Measurements from ENCODE around the gene BANP.
"Not testable (repeated sequence)": the region's sequence is repeated elsewhere in the genome, so short reads cannot be mapped to it uniquely, and the experiment has no call there.

The BANP gene

DNA sequence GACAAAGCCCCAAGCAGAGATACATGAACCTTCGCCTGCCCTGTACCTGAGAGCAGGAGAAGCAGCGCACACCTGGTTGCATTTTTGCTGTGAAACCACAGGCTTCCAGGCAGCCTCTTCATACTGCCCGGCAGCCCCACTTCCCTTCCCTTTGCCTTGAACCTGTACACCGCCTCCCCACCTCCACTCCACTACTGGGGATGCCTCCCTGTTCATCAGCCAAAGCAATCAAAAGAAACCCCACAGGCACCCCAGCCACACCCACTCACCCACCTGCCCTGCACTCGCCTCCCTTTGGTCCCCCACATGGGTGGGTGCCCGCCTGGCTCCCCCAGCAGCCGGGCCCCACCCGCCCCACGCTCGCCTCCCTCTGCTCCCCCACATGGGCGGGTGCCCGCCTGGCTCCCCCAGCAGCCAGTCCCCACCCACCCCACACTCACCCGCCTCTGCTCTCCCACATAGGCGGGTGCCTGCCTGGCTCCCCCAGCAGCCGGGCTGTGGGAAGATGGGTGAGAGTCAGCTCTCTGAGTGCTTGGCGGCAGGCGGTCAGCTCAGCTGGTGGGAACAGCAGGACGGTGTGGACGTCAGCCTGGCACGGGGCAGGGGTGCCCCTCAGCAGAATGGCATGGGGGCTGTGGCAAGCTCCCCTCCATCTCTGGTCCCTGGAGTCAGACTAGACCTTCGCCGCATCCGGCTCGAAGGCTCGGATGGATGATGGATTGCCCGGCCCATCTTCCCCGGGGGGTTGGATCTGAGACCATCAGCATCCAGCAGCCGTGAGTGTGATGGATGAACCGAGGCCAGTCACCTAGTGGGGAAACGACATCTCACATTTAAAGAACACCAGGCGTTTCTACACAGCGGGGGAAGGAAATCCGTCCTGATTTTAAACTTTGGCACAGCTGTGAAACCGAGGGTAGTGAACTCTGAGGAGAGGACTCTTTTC, 135.6 kb downstream of the BANP start:
- DNase-seq (ENCODE audit: low read depth in 2 of 2), result no peak

- no peak for DNase-seq (ENCODE audit: low read depth in 2 of 2)
Observed at GRCh38 chr16:88087517-88087877, 136.3 kb downstream of the BANP start.

DNA sequence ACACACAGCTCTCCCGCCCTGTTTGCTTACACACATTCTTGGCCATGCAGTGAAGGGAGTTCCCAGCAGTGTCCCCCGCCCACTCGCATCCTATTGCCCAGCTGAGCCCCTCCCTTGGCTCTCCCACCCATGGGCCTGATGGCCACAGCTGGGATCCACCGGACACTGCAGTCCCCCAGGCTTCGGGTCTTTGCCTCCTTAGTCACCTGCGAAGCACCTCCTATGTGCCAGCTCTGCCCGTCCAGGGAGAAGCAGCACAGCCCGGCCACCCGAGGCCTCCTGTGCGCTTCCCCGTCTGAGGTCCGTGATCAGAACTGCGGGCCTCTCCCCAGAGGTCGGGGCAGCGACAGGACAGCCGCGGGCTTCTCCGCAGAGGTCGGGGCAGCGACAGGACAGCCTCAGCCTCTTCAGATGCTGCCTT, 136.9 kb downstream of the BANP start:
- DNase-seq (ENCODE audit: low read depth in 2 of 2), result no peak

DNA sequence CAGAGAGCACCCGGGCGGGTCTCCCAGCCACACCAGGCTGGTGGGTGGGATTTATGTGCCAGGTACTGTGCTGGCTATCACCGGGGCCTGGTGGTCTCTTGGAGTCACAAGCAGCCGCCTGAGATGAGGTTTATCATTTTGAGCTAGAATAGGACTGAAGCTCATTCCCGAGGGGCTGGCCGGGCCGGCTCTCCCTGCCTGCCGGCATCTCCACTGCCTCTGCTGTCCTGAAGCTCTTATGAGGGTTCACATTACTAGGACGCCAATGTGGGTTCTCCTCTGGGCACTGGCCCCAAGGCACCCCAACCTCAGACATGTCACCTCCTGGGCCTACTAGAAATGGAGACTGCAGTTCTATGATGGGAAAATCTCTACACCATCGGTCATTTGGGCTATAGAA, 137.4 kb downstream of the BANP start:
- not testable (repeated sequence) for DNase-seq (ENCODE audit: low read depth in 2 of 2)

DNA sequence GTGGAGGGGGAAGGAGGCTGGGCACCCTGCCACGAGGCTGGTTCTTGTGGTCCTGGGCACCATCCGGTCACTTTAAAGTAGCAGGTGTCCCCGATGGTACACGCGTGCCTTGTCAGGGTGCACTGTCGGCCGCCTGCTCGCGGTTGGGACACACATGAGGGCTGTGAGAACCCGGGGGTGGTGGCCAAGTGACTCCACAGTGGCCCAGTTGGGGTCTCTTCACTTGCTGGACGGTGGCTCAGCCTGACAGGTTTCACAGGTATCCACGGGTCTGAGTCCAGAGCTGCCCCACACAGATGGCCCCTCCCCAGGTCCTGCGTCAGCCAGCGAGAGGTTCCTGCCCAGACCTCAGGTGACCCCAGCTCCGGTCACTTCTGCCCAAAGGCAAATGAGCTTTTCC, 137.8 kb downstream of the BANP start:
- not testable (repeated sequence) for DNase-seq (ENCODE audit: low read depth in 2 of 2)

DNA sequence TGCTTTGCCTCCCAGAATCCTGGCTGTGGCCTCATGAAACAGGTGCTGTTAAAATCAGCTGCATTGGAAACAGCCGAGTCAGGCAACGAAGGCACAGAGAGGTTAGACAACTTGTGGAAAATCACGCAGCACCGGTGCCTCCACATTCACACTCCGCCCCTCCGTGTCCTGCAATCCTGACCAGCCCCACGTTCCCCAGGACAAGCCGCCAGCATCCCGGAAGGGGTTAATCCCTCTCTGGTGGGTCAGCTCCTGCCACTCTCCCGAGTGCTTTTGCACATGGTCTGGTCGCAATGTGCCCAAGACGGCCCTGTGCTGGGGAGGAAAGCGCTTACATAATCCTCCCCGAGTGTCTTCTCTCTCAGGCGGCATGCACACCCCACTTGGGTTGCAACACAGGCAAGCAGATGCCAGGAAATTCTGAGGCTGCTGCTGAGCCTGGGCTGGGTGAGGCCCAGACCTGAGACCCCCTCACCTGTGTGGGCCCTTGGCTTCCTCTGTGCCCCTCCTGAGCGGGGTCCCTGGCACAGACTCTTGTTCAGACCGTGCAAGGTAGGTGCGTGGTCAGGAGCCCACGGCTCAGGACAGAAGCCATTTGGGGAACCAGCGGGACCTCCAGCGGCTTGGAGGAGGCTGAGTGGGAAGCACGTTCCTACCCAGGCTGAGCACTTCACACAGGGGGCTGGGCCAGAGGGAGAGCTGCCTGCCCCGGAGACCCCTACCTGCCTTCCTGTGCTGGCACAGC, 138.6 kb downstream of the BANP start:
- DNase-seq (ENCODE audit: low read depth in 2 of 2), result not testable (repeated sequence)

DNA sequence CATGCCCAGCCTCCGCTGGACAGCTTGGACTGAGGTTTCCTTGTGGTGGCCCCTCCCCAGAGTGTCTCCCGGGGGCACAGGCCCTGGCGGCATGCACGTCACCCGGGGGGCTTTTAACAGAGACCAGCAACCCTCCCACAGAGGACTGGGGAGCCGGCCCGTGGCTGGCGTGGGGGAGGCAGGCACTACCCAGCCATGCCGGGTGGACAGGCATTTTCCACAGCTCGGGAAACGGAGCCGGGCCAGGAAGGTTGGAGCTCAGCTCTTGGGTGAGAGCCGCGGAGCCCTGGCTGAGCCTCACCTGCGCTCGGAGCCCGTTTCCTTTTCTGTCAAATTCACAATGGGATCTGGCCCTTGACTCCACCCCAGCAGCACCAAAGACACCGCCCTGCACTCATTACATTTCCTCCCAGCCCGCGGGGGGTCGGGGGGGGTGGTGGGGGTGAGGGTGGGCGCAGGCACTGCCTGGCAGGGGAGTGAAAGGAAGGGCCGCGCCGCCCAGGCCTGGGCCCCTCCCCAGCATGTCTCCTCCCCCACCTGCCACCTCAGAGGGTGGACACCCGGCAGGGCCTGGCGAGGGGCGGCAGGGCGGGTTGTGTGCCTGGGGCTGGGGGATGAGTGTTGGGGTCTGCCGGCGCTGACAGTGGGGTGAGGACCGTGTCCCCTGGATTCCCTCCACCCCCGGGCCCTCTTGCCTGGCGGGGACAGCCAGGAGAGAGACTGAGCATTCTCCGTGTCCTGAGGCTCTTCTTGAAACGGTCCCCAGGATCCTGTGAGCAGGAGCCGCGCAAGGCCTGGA, 139.3 kb downstream of the BANP start:
- not testable (repeated sequence) for DNase-seq (ENCODE audit: low read depth in 2 of 2)

DNA sequence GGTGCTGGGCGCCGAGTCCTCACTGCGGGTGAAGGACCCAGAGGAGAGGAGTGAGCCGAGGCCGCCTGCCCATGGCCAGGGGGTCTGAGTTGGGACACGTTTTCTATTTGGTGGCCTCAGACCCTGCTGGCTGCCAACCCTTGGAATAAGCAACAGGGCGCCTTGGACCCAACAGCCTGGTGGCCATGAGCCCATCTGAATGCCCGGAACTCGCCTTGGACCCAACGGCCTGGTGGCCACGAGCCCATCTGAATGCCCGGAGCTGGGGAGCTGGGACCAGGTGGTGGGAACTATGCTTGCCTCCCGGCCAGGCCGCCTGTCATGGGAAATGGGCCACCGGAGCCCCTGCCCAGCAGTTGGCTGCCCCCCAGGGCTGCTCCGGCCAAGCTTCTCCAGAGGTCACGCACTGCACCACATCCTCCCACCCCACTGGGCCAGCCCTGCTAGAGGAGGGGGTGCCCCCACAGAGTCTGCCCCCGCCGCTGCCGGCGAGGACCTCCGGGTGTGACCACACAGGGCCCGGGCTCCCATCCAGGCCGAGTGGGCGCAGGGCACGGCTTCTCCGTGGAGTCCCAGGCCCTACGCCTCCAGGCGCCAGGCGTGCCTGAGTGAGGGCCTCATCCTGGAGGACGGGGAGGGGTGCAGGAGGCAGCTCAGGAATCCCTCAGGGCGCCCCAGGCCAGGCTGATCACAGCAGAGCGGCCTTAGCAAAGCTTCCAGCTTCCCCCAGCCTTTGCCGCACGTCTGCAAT, 140.2 kb downstream of the BANP start:
- DNase-seq (ENCODE audit: low read depth in 2 of 2), result not testable (repeated sequence)

- not testable (repeated sequence) for DNase-seq (ENCODE audit: low read depth in 2 of 2)
Observed at GRCh38 chr16:88091972-88092302, 140.7 kb downstream of the BANP start.

- DNase-seq (ENCODE audit: low read depth in 2 of 2), result not testable (repeated sequence)
Observed at GRCh38 chr16:88092791-88093555, 141.7 kb downstream of the BANP start.

- DNase-seq (ENCODE audit: low read depth in 2 of 2), result not testable (repeated sequence)
Observed at GRCh38 chr16:88093556-88094252, 142.5 kb downstream of the BANP start.

DNA sequence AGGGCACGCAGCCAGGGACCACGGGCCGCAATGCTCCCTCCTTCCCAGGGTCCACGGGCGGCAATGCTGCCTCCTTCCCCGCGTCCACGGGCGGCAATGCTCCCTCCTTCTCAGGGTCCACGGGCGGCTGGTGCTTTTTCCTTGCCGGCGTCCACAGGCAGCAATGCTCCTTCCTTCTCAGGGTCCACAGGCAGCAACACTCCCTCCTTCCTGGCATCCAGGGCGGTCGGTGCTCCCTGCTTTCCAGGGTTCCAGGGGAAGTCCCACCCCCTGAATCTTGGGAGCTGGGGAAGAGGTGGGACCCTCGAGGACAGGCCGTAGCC, 143.0 kb downstream of the BANP start:
- not testable (repeated sequence) for DNase-seq (ENCODE audit: low read depth in 2 of 2)

- DNase-seq (ENCODE audit: low read depth in 2 of 2), result not testable (repeated sequence)
Observed at GRCh38 chr16:88094900-88095299, 143.7 kb downstream of the BANP start.

DNA sequence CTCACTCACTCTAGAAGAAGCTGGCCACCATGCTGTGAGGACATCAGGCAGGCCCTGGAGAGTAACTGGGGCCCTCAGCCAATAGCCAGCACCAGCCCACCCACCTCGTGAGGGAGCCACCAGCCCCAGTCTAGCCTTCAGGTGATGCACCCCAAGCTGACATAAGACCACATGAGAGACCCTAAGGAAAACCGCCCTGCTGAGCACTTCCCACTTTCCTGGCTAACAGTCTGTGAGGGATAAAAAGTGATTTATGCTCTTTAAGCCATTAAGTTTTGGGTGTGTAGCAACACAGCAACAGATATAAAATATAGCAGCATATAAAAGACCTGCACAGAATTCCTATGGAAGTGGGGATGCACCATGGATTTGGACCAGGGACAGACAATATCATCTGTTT, 145.4 kb downstream of the BANP start:
- not testable (repeated sequence) for DNase-seq (ENCODE audit: low read depth in 2 of 2)

DNA sequence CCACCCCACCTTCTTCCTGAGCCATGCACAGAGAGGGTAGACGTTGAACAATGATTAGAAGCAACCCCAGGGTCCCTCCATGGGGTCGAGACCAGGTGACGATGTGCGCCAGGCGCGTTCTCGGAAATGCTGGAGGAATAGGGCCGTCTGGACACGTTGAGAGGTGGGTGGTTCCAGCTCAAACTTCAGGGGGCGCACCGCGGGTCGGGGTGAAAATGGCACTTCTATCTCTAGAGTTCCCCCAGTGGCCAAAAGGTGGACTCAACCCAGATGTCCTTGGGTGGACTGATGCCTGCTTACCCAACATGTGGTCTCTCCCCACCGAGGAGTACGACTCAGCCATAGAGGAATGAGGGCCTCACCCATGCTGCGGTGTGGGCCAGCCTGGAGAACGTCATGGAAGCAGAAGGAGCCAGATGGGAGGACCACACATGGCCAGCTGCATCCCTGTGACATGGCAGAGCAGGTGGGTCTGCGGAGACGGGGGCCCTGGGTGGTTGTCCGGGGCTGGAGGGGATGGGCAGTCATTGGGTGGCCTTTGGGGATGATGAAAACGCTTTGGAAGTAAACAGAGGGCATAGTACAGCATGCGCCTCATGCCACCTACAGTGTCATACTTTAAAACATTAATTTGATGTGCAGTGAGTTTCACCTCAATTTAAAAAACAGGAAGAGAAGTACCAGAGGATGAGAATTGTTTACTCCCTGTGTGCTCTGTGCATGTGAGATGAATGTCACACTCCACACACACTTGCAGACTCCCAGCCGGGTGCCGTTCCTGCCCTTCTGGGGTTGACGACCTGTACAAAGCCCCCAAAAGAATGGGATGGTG, 147.7 kb downstream of the BANP start:
- DNase-seq (ENCODE audit: low read depth in 2 of 2), result not testable (repeated sequence)

GRCh38 chr16:88099563-88099890, 148.3 kb downstream of the BANP start:
- no peak for DNase-seq (ENCODE audit: low read depth in 2 of 2)

DNA sequence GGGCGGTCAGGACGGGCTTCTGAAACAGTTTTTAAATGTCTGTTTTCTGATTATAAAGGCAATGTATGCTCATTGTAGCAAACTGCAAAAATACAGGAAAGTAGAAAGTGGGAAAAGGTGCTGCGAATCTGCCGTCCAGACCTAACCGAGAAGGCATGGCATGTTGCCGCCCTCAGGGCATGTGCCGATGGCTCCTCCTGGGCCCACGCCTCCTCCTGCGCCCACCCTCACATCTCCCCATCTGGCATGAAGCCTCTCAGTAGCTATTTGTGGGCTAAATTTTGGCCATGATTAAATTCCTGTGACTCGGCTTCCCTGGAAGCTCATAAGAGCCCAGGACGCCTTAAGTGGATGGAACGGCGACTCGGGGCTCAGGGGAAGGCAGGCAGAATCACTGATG, 148.7 kb downstream of the BANP start:
- not testable (repeated sequence) for DNase-seq (ENCODE audit: low read depth in 2 of 2)

GRCh38 chr16:88100801-88101622, 149.8 kb downstream of the BANP start:
- DNase-seq (ENCODE audit: low read depth in 2 of 2), result not testable (repeated sequence)

Data from stimulated activated CD4-positive, alpha-beta T cell treated with anti-CD3 and anti-CD28 coated beads, Interleukin-15, amount 100 ng/mL, for 48 hours (primary cell).